H9 (cell line): ENCODE measurements around the gene AIG1. TPM values are rescaled to one million over a fixed set of nuclear protein-coding genes. Genes with fewer than 3 reads are reported as not detected.

Source experiments
- DNase-seq: peaks from one replicate; pipeline ENCODE4 v3.0.0-alpha.2; 2017
- H2AFZ ChIP-seq: one replicate; pipeline ENCODE4 v1.6.1; 2013; ENCODE audit warnings: mild to moderate bottlenecking, low read length, control low read depth, moderate library complexity
- H2AK5ac ChIP-seq: 2 replicates; pipeline ENCODE4 v1.6.1; 2013; ENCODE audit warnings: low read length, control low read depth, mixed read lengths; ENCODE audit not compliant: insufficient read length
- H2BK120ac ChIP-seq: one replicate; pipeline ENCODE4 v1.6.1; 2013; ENCODE audit warnings: low read depth, mild to moderate bottlenecking, low read length, control low read depth, inconsistent platforms; ENCODE audit not compliant: poor library complexity, severe bottlenecking
- H2BK12ac ChIP-seq: 2 replicates; pipeline ENCODE4 v1.6.1; 2013; ENCODE audit warnings: low read length, control low read depth, mixed read lengths, low read depth; ENCODE audit not compliant: insufficient read length
- H2BK15ac ChIP-seq: 2 replicates; pipeline ENCODE4 v1.6.1; 2013; ENCODE audit warnings: low read depth, low read length, control low read depth
- H2BK20ac ChIP-seq: one replicate; pipeline ENCODE4 v1.6.1; 2013; ENCODE audit warnings: low read depth, mild to moderate bottlenecking, low read length, control low read depth, inconsistent platforms; ENCODE audit not compliant: poor library complexity, severe bottlenecking
- H2BK5ac ChIP-seq: 2 replicates; pipeline ENCODE4 v1.6.1; 2013; ENCODE audit warnings: low read length, control low read depth, mixed read lengths; ENCODE audit not compliant: insufficient read length
- H3K14ac ChIP-seq: 2 replicates; pipeline ENCODE4 v1.6.1; 2013; ENCODE audit warnings: low read length, control low read depth; ENCODE audit not compliant: insufficient read depth
- H3K18ac ChIP-seq: 2 replicates; pipeline ENCODE4 v1.6.1; 2013; ENCODE audit warnings: low read depth, mild to moderate bottlenecking, mixed read lengths, low read length, control low read depth; ENCODE audit not compliant: insufficient read length
- H3K23ac ChIP-seq: 2 replicates; pipeline ENCODE4 v1.6.1; 2013; ENCODE audit warnings: low read length, control low read depth, mixed read lengths, low read depth; ENCODE audit not compliant: insufficient read length
- H3K23me2 ChIP-seq: 2 replicates; pipeline ENCODE4 v1.6.1; 2013; ENCODE audit warnings: low read depth, mild to moderate bottlenecking, mixed read lengths, low read length, control low read depth; ENCODE audit not compliant: insufficient read length, poor library complexity, severe bottlenecking
- H3K27ac ChIP-seq: 2 replicates; pipeline ENCODE4 v1.5.1; 2013; ENCODE audit warnings: low read length, control low read depth, mixed read lengths, low read depth; ENCODE audit not compliant: insufficient read length
- H3K27me3 ChIP-seq: 2 replicates; pipeline ENCODE4 v1.6.1; 2013; ENCODE audit warnings: low read length, control low read depth, inconsistent platforms; ENCODE audit not compliant: insufficient read depth
- H3K4ac ChIP-seq: 2 replicates; pipeline ENCODE4 v1.6.1; 2013; ENCODE audit warnings: low read depth, mild to moderate bottlenecking, control low read depth, inconsistent platforms, low read length, moderate library complexity
- H3K4me1 ChIP-seq: 2 replicates; pipeline ENCODE4 v1.6.1; 2013; ENCODE audit warnings: low read length, control low read depth, inconsistent platforms; ENCODE audit not compliant: insufficient read depth
- H3K4me2 ChIP-seq: 2 replicates; pipeline ENCODE4 v1.6.1; 2013; ENCODE audit warnings: low read length, control low read depth, mixed read lengths; ENCODE audit not compliant: insufficient read length, insufficient read depth
- H3K56ac ChIP-seq: 2 replicates; pipeline ENCODE4 v1.6.1; 2013; ENCODE audit warnings: low read depth, mild to moderate bottlenecking, mixed read lengths, low read length, control low read depth; ENCODE audit not compliant: insufficient read length
- H3K79me1 ChIP-seq: 2 replicates; pipeline ENCODE4 v1.6.1; 2013; ENCODE audit warnings: low read depth, mild to moderate bottlenecking, moderate library complexity, low read length, control low read depth, inconsistent platforms; ENCODE audit not compliant: insufficient read depth, poor library complexity, severe bottlenecking
- H3K79me2 ChIP-seq: 2 replicates; pipeline ENCODE4 v1.6.1; 2013; ENCODE audit warnings: low read length, control low read depth, inconsistent platforms; ENCODE audit not compliant: insufficient read depth
- H3K9ac ChIP-seq: 2 replicates; pipeline ENCODE4 v1.6.1; 2013; ENCODE audit warnings: low read length, control low read depth, mixed read lengths; ENCODE audit not compliant: insufficient read length; ENCODE audit errors: extremely low read depth
- H3K9me3 ChIP-seq: one replicate; pipeline ENCODE4 v1.6.1; 2013; ENCODE audit warnings: low read depth, low read length, inconsistent platforms; ENCODE audit not compliant: control insufficient read depth
- H3T11ph ChIP-seq: one replicate; pipeline ENCODE4 v1.6.1; 2013; ENCODE audit warnings: mild to moderate bottlenecking, low read length, control low read depth, inconsistent platforms
- H4K20me1 ChIP-seq: one replicate; pipeline ENCODE4 v1.6.1; 2013; ENCODE audit not compliant: control insufficient read depth, insufficient read length, insufficient read depth
- H4K5ac ChIP-seq: 2 replicates; pipeline ENCODE4 v1.6.1; 2013; ENCODE audit warnings: low read depth, mild to moderate bottlenecking, mixed read lengths, low read length, control low read depth; ENCODE audit not compliant: insufficient read length
- H4K8ac ChIP-seq: replicated peaks from 2 replicates; pipeline ENCODE4 v1.6.1; 2013; ENCODE audit warnings: low read length, control low read depth, mixed read lengths, low read depth; ENCODE audit not compliant: insufficient read length
- H4K91ac ChIP-seq: 2 replicates; pipeline ENCODE4 v1.6.1; 2013; ENCODE audit warnings: low read depth, mild to moderate bottlenecking, moderate library complexity, mixed read lengths, low read length, control low read depth; ENCODE audit not compliant: insufficient read length
- H3K27ac Mint-ChIP-seq, 3 experiments: 2 replicates in 2 of 3; 3 replicates in 1 of 3; pipeline ENCODE4 v1.8.0; 2020 to 2021; ENCODE audit warnings: mixed read lengths in 3 of 3, mild to moderate bottlenecking in 1 of 3, moderate library complexity in 1 of 3
- H3K27me3 Mint-ChIP-seq: 2 replicates; pipeline ENCODE4 v1.8.0; 2021; ENCODE audit warnings: low read depth, mild to moderate bottlenecking, moderate library complexity, mixed read lengths
- H3K36me3 Mint-ChIP-seq, 3 experiments: 2 replicates in 2 of 3; 3 replicates in 1 of 3; pipeline ENCODE4 v1.8.0; 2020 to 2021; ENCODE audit warnings: low read depth in 3 of 3, mixed read lengths in 3 of 3; ENCODE audit not compliant: insufficient read depth in 1 of 3
- H3K4me1 Mint-ChIP-seq, 2 experiments: 2 replicates each; pipeline ENCODE4 v1.8.0; 2020; ENCODE audit warnings: mixed read lengths in 2 of 2
- H3K4me3 Mint-ChIP-seq, 2 experiments: 2 replicates in 1 of 2; 3 replicates in 1 of 2; pipeline ENCODE4 v1.8.0; 2020 to 2021; ENCODE audit warnings: mild to moderate bottlenecking in 2 of 2, mixed read lengths in 2 of 2, moderate library complexity in 1 of 2
- H3K9me3 Mint-ChIP-seq, 2 experiments: 2 replicates in 1 of 2; 3 replicates in 1 of 2; pipeline ENCODE4 v1.8.0; 2020; ENCODE audit warnings: mild to moderate bottlenecking in 2 of 2, mixed read lengths in 2 of 2, moderate library complexity in 1 of 2
- WGBS: extraction: QIAGEN DNeasy Blood & Tissue Kit; methylation state at CpG from one replicate; pipeline ENCODE4 v1.1.7; 2013; ENCODE audit warnings: missing lambda C conversion rate, low lambda C conversion rate, mixed read lengths; ENCODE audit not compliant: insufficient read length; ENCODE audit errors: extremely low coverage; 5-methylcytosine and 5-hydroxymethylcytosine counted together
- total RNA-seq: library from RNA; stranded (reverse); gene quantifications from 2 replicates; pipeline ENCODE4 v1.2.1, GENCODE V29; 2021
- TF ChIP-seq, protein P1 (sequence below): fragments of 200-600 bp; sonication (generic); conservative IDR thresholded peaks from 3 replicates; pipeline ENCODE4 v1.8.0; 2021; ENCODE audit warnings: antibody characterized with exemption, mild to moderate bottlenecking

The AIG1 gene
- total RNA-seq, 1 experiment from 2014 or later: 44.6 TPM

DNA sequence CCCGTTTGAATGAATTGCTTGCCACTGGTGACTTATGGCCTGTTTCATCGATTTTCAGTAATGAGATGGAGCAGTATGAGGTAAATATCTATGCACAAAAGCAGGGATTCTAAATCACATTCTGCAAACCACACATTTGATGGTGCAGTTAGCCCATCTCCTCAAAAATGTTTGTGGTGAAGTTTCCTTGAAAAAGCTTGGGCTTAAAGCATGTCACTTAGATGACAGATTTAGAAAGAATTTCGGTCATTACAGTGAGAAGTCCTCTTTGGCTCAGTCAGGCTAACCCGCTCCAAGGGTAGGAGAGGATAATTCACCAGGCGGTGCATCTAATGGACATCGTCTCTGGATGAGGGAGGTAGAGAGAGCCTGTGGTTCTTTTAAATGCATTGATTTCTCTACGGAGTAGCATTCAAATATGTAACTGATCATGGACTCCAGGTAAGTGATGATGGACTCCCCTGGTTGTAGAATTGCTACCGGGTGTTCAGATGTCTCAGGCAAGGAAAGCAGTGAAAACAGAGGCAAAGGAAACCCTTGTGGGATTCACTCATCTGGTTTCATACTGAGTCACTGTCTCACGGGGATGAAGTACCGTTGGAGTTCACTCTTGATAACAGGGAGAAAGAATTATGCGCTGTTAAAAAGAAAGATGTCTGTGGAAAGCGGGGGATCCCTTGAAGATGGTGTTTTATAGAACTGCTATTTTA is 65.3 kb downstream of the AIG1 start:
- peaks cover 4% of the 10 kb centered on the region for H3K9me3 ChIP-seq
- DNase-seq: no peak
- H3K79me1 ChIP-seq: no peaks in the 10 kb centered on the region
- no peak overlapping the region for H2BK12ac ChIP-seq
- H3K4me3 Mint-ChIP-seq: no peak overlapping the region
- H2BK15ac ChIP-seq: no peak overlapping the region
- no peaks in the 10 kb centered on the region for H3K79me2 ChIP-seq
- no peak overlapping the region for H3K18ac ChIP-seq
- H3K23me2 ChIP-seq: no peaks in the 10 kb centered on the region
- H3K9me3 Mint-ChIP-seq: peaks cover 9 to 17% of the 10 kb centered on the region in 2 experiments
- H2BK20ac ChIP-seq: no peak overlapping the region
- no peak overlapping the region for H2AK5ac ChIP-seq
- no peak overlapping the region for H3K23ac ChIP-seq
- no peak overlapping the region for H3K14ac ChIP-seq
- H4K20me1 ChIP-seq: no peaks in the 10 kb centered on the region
- H3K56ac ChIP-seq: no peak overlapping the region
- peaks cover 14 to 49% (median 35%) of the 10 kb centered on the region in 3 experiments for H3K36me3 Mint-ChIP-seq
- no CpG with 5 or more reads among the region's 12 CpGs for WGBS
- no peak overlapping the region for H4K91ac ChIP-seq
- no peak overlapping the region for H4K8ac ChIP-seq
- H3K4ac ChIP-seq: no peak overlapping the region
- H2AFZ ChIP-seq: no peak overlapping the region
- no peak overlapping the region for H2BK5ac ChIP-seq
- peaks cover 4% of the 10 kb centered on the region in 2 experiments; a peak in 2 of 4 replicates for H3K4me1 Mint-ChIP-seq
- H3K27me3 ChIP-seq: no peaks in the 10 kb centered on the region
- no peak overlapping the region for H4K5ac ChIP-seq
- TF ChIP-seq, protein P1, sequence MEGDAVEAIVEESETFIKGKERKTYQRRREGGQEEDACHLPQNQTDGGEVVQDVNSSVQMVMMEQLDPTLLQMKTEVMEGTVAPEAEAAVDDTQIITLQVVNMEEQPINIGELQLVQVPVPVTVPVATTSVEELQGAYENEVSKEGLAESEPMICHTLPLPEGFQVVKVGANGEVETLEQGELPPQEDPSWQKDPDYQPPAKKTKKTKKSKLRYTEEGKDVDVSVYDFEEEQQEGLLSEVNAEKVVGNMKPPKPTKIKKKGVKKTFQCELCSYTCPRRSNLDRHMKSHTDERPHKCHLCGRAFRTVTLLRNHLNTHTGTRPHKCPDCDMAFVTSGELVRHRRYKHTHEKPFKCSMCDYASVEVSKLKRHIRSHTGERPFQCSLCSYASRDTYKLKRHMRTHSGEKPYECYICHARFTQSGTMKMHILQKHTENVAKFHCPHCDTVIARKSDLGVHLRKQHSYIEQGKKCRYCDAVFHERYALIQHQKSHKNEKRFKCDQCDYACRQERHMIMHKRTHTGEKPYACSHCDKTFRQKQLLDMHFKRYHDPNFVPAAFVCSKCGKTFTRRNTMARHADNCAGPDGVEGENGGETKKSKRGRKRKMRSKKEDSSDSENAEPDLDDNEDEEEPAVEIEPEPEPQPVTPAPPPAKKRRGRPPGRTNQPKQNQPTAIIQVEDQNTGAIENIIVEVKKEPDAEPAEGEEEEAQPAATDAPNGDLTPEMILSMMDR: no peak
- no peak overlapping the region for H2BK120ac ChIP-seq
- H3K9ac ChIP-seq: no peak overlapping the region
- no peaks in the 10 kb centered on the region for H3K27me3 Mint-ChIP-seq
- H3T11ph ChIP-seq: no peak overlapping the region
- H3K4me2 ChIP-seq: no peak overlapping the region
- H3K27ac Mint-ChIP-seq: no peak overlapping the region; a peak in 1 of 7 replicates
- H3K4me1 ChIP-seq: no peaks in the 10 kb centered on the region
- no peak overlapping the region for H3K27ac ChIP-seq
